H9 (cell line): Measurements from ENCODE around the gene ZNF544. TPM values are rescaled to one million over a fixed set of nuclear protein-coding genes. Genes with fewer than 3 reads are reported as not detected.

Source experiments
- DNase-seq: peaks from one replicate; pipeline ENCODE4 v3.0.0-alpha.2; 2017
- H2AFZ ChIP-seq: one replicate; pipeline ENCODE4 v1.6.1; 2013; ENCODE audit warnings: mild to moderate bottlenecking, low read length, control low read depth, moderate library complexity
- H2AK5ac ChIP-seq: 2 replicates; pipeline ENCODE4 v1.6.1; 2013; ENCODE audit warnings: low read length, control low read depth, mixed read lengths; ENCODE audit not compliant: insufficient read length
- H2BK120ac ChIP-seq: one replicate; pipeline ENCODE4 v1.6.1; 2013; ENCODE audit warnings: low read depth, mild to moderate bottlenecking, low read length, control low read depth, inconsistent platforms; ENCODE audit not compliant: poor library complexity, severe bottlenecking
- H2BK12ac ChIP-seq: 2 replicates; pipeline ENCODE4 v1.6.1; 2013; ENCODE audit warnings: low read length, control low read depth, mixed read lengths, low read depth; ENCODE audit not compliant: insufficient read length
- H2BK15ac ChIP-seq: 2 replicates; pipeline ENCODE4 v1.6.1; 2013; ENCODE audit warnings: low read depth, low read length, control low read depth
- H2BK20ac ChIP-seq: one replicate; pipeline ENCODE4 v1.6.1; 2013; ENCODE audit warnings: low read depth, mild to moderate bottlenecking, low read length, control low read depth, inconsistent platforms; ENCODE audit not compliant: poor library complexity, severe bottlenecking
- H2BK5ac ChIP-seq: 2 replicates; pipeline ENCODE4 v1.6.1; 2013; ENCODE audit warnings: low read length, control low read depth, mixed read lengths; ENCODE audit not compliant: insufficient read length
- H3K14ac ChIP-seq: 2 replicates; pipeline ENCODE4 v1.6.1; 2013; ENCODE audit warnings: low read length, control low read depth; ENCODE audit not compliant: insufficient read depth
- H3K18ac ChIP-seq: 2 replicates; pipeline ENCODE4 v1.6.1; 2013; ENCODE audit warnings: low read depth, mild to moderate bottlenecking, mixed read lengths, low read length, control low read depth; ENCODE audit not compliant: insufficient read length
- H3K23ac ChIP-seq: 2 replicates; pipeline ENCODE4 v1.6.1; 2013; ENCODE audit warnings: low read length, control low read depth, mixed read lengths, low read depth; ENCODE audit not compliant: insufficient read length
- H3K23me2 ChIP-seq: 2 replicates; pipeline ENCODE4 v1.6.1; 2013; ENCODE audit warnings: low read depth, mild to moderate bottlenecking, mixed read lengths, low read length, control low read depth; ENCODE audit not compliant: insufficient read length, poor library complexity, severe bottlenecking
- H3K27ac ChIP-seq: 2 replicates; pipeline ENCODE4 v1.5.1; 2013; ENCODE audit warnings: low read length, control low read depth, mixed read lengths, low read depth; ENCODE audit not compliant: insufficient read length
- H3K27me3 ChIP-seq: 2 replicates; pipeline ENCODE4 v1.6.1; 2013; ENCODE audit warnings: low read length, control low read depth, inconsistent platforms; ENCODE audit not compliant: insufficient read depth
- H3K4ac ChIP-seq: 2 replicates; pipeline ENCODE4 v1.6.1; 2013; ENCODE audit warnings: low read depth, mild to moderate bottlenecking, control low read depth, inconsistent platforms, low read length, moderate library complexity
- H3K4me1 ChIP-seq: 2 replicates; pipeline ENCODE4 v1.6.1; 2013; ENCODE audit warnings: low read length, control low read depth, inconsistent platforms; ENCODE audit not compliant: insufficient read depth
- H3K4me2 ChIP-seq: 2 replicates; pipeline ENCODE4 v1.6.1; 2013; ENCODE audit warnings: low read length, control low read depth, mixed read lengths; ENCODE audit not compliant: insufficient read length, insufficient read depth
- H3K56ac ChIP-seq: 2 replicates; pipeline ENCODE4 v1.6.1; 2013; ENCODE audit warnings: low read depth, mild to moderate bottlenecking, mixed read lengths, low read length, control low read depth; ENCODE audit not compliant: insufficient read length
- H3K79me1 ChIP-seq: 2 replicates; pipeline ENCODE4 v1.6.1; 2013; ENCODE audit warnings: low read depth, mild to moderate bottlenecking, moderate library complexity, low read length, control low read depth, inconsistent platforms; ENCODE audit not compliant: insufficient read depth, poor library complexity, severe bottlenecking
- H3K79me2 ChIP-seq: 2 replicates; pipeline ENCODE4 v1.6.1; 2013; ENCODE audit warnings: low read length, control low read depth, inconsistent platforms; ENCODE audit not compliant: insufficient read depth
- H3K9ac ChIP-seq: 2 replicates; pipeline ENCODE4 v1.6.1; 2013; ENCODE audit warnings: low read length, control low read depth, mixed read lengths; ENCODE audit not compliant: insufficient read length; ENCODE audit errors: extremely low read depth
- H3K9me3 ChIP-seq: one replicate; pipeline ENCODE4 v1.6.1; 2013; ENCODE audit warnings: low read depth, low read length, inconsistent platforms; ENCODE audit not compliant: control insufficient read depth
- H3T11ph ChIP-seq: one replicate; pipeline ENCODE4 v1.6.1; 2013; ENCODE audit warnings: mild to moderate bottlenecking, low read length, control low read depth, inconsistent platforms
- H4K20me1 ChIP-seq: one replicate; pipeline ENCODE4 v1.6.1; 2013; ENCODE audit not compliant: control insufficient read depth, insufficient read length, insufficient read depth
- H4K5ac ChIP-seq: 2 replicates; pipeline ENCODE4 v1.6.1; 2013; ENCODE audit warnings: low read depth, mild to moderate bottlenecking, mixed read lengths, low read length, control low read depth; ENCODE audit not compliant: insufficient read length
- H4K8ac ChIP-seq: replicated peaks from 2 replicates; pipeline ENCODE4 v1.6.1; 2013; ENCODE audit warnings: low read length, control low read depth, mixed read lengths, low read depth; ENCODE audit not compliant: insufficient read length
- H4K91ac ChIP-seq: 2 replicates; pipeline ENCODE4 v1.6.1; 2013; ENCODE audit warnings: low read depth, mild to moderate bottlenecking, moderate library complexity, mixed read lengths, low read length, control low read depth; ENCODE audit not compliant: insufficient read length
- H3K27ac Mint-ChIP-seq, 3 experiments: 2 replicates in 2 of 3; 3 replicates in 1 of 3; pipeline ENCODE4 v1.8.0; 2020 to 2021; ENCODE audit warnings: mixed read lengths in 3 of 3, mild to moderate bottlenecking in 1 of 3, moderate library complexity in 1 of 3
- H3K27me3 Mint-ChIP-seq: 2 replicates; pipeline ENCODE4 v1.8.0; 2021; ENCODE audit warnings: low read depth, mild to moderate bottlenecking, moderate library complexity, mixed read lengths
- H3K36me3 Mint-ChIP-seq, 3 experiments: 2 replicates in 2 of 3; 3 replicates in 1 of 3; pipeline ENCODE4 v1.8.0; 2020 to 2021; ENCODE audit warnings: low read depth in 3 of 3, mixed read lengths in 3 of 3; ENCODE audit not compliant: insufficient read depth in 1 of 3
- H3K4me1 Mint-ChIP-seq, 2 experiments: 2 replicates each; pipeline ENCODE4 v1.8.0; 2020; ENCODE audit warnings: mixed read lengths in 2 of 2
- H3K4me3 Mint-ChIP-seq, 2 experiments: 2 replicates in 1 of 2; 3 replicates in 1 of 2; pipeline ENCODE4 v1.8.0; 2020 to 2021; ENCODE audit warnings: mild to moderate bottlenecking in 2 of 2, mixed read lengths in 2 of 2, moderate library complexity in 1 of 2
- H3K9me3 Mint-ChIP-seq, 2 experiments: 2 replicates in 1 of 2; 3 replicates in 1 of 2; pipeline ENCODE4 v1.8.0; 2020; ENCODE audit warnings: mild to moderate bottlenecking in 2 of 2, mixed read lengths in 2 of 2, moderate library complexity in 1 of 2
- WGBS: extraction: QIAGEN DNeasy Blood & Tissue Kit; methylation state at CpG from one replicate; pipeline ENCODE4 v1.1.7; 2013; ENCODE audit warnings: missing lambda C conversion rate, low lambda C conversion rate, mixed read lengths; ENCODE audit not compliant: insufficient read length; ENCODE audit errors: extremely low coverage; 5-methylcytosine and 5-hydroxymethylcytosine counted together
- total RNA-seq: library from RNA; stranded (reverse); gene quantifications from 2 replicates; pipeline ENCODE4 v1.2.1, GENCODE V29; 2021
- TF ChIP-seq, protein P1 (sequence below): fragments of 200-600 bp; sonication (generic); conservative IDR thresholded peaks from 3 replicates; pipeline ENCODE4 v1.8.0; 2021; ENCODE audit warnings: antibody characterized with exemption, mild to moderate bottlenecking

Gene ZNF544
- total RNA-seq, 1 experiment from 2014 or later, result 97.2 TPM

DNA sequence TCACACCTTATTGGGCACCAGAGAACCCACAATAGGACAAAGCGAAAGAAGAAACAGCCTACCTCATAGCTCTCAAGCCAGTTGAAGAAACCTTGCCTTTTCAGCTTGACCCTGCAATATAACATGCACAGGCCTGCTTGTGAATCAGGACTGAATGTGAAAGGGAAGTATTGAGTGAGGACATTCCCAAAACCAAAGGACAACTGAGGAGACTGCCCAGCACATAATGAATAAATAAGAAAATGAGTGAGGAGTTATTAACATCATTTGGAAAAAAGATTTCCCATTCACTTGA, 15.7 kb upstream of the ZNF544 start:
- no peak overlapping the region for H3K9ac ChIP-seq
- TF ChIP-seq, protein P1, sequence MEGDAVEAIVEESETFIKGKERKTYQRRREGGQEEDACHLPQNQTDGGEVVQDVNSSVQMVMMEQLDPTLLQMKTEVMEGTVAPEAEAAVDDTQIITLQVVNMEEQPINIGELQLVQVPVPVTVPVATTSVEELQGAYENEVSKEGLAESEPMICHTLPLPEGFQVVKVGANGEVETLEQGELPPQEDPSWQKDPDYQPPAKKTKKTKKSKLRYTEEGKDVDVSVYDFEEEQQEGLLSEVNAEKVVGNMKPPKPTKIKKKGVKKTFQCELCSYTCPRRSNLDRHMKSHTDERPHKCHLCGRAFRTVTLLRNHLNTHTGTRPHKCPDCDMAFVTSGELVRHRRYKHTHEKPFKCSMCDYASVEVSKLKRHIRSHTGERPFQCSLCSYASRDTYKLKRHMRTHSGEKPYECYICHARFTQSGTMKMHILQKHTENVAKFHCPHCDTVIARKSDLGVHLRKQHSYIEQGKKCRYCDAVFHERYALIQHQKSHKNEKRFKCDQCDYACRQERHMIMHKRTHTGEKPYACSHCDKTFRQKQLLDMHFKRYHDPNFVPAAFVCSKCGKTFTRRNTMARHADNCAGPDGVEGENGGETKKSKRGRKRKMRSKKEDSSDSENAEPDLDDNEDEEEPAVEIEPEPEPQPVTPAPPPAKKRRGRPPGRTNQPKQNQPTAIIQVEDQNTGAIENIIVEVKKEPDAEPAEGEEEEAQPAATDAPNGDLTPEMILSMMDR, result no peak
- DNase-seq, result no peak
- H2BK20ac ChIP-seq, result no peak overlapping the region
- H4K20me1 ChIP-seq, result no peaks in the 10 kb centered on the region
- H3K79me1 ChIP-seq, result no peaks in the 10 kb centered on the region
- H3T11ph ChIP-seq, result no peak overlapping the region
- H3K9me3 ChIP-seq, result peaks cover 42% of the 10 kb centered on the region
- no peak overlapping the region for H2BK12ac ChIP-seq
- no peak overlapping the region for H2BK5ac ChIP-seq
- H3K79me2 ChIP-seq, result no peaks in the 10 kb centered on the region
- Mint-ChIP-seq H3K9me3 (peaks cover 77 to 85% of the 10 kb centered on the region in 2 experiments), H3K36me3 (peaks cover 62 to 67% (median 63%) of the 10 kb centered on the region in 3 experiments), H3K4me3 (no peak overlapping the region), H3K27ac (no peak overlapping the region), H3K27me3 (no peaks in the 10 kb centered on the region), H3K4me1 (no peaks in the 10 kb centered on the region)
- H3K56ac ChIP-seq, result no peak overlapping the region
- no peak overlapping the region for H3K4me2 ChIP-seq
- no peak overlapping the region for H3K23ac ChIP-seq
- H4K5ac ChIP-seq, result no peak overlapping the region
- H4K8ac ChIP-seq, result no peak overlapping the region
- no peaks in the 10 kb centered on the region for H3K4me1 ChIP-seq
- no peak overlapping the region for H3K4ac ChIP-seq
- no peak overlapping the region for H3K14ac ChIP-seq
- H2AK5ac ChIP-seq, result no peak overlapping the region
- no peak overlapping the region for H2AFZ ChIP-seq
- no peaks in the 10 kb centered on the region for H3K23me2 ChIP-seq
- H3K27me3 ChIP-seq, result no peaks in the 10 kb centered on the region
- no peak overlapping the region for H2BK120ac ChIP-seq
- WGBS, result no CpG with 5 or more reads among the region's 1 CpG
- no peak overlapping the region for H3K27ac ChIP-seq
- no peak overlapping the region for H3K18ac ChIP-seq
- H2BK15ac ChIP-seq, result no peak overlapping the region
- H4K91ac ChIP-seq, result no peak overlapping the region
